Measurements from ENCODE around the gene MAP1LC3A.

Gene MAP1LC3A

GRCh38 chr20:34578521-34578920 is 20.0 kb downstream of the MAP1LC3A start:
- DNase-seq = no peak

- DNase-seq = no peak
Observed at GRCh38 chr20:34579191-34579978, 20.9 kb downstream of the MAP1LC3A start.

- peak; percentile 47 for DNase-seq
Observed at GRCh38 chr20:34579979-34580940, 21.7 kb downstream of the MAP1LC3A start.

- DNase-seq = no peak
Observed at GRCh38 chr20:34581341-34582184, 23.0 kb downstream of the MAP1LC3A start.

GRCh38 chr20:34582221-34582620 is 23.7 kb downstream of the MAP1LC3A start:
- no peak for DNase-seq

GRCh38 chr20:34582911-34583310 is 24.4 kb downstream of the MAP1LC3A start:
- DNase-seq = no peak

GRCh38 chr20:34583544-34583943 is 25.0 kb downstream of the MAP1LC3A start:
- no peak for DNase-seq

GRCh38 chr20:34585019-34585418 is 26.5 kb downstream of the MAP1LC3A start:
- DNase-seq = no peak

GRCh38 chr20:34586488-34587163 is 28.1 kb downstream of the MAP1LC3A start:
- DNase-seq = no peak

GRCh38 chr20:34595377-34596184 is 37.1 kb downstream of the MAP1LC3A start:
- no peak for DNase-seq

- DNase-seq = no peak
Observed at GRCh38 chr20:34600892-34601653, 42.6 kb downstream of the MAP1LC3A start.

GRCh38 chr20:34604980-34605788 is 46.7 kb downstream of the MAP1LC3A start:
- no peak for DNase-seq

- DNase-seq = no peak
Observed at GRCh38 chr20:34607066-34607465, 48.5 kb downstream of the MAP1LC3A start.

Measured in NCI-H510A (cell line).